HepG2 (cell line): ENCODE results near the gene GSAP. TPM values are rescaled to one million over a fixed set of nuclear protein-coding genes. Genes with fewer than 3 reads are reported as not detected.
A peak's percentile ranks its signal among the peaks of the same experiment; 100 is the strongest.

Experiments used
- AHDC1 ChIP-seq: sonication (generic); formaldehyde crosslinking; IDR thresholded peaks from 2 replicates; pipeline ENCODE4 v1.5.1; 2020; ENCODE audit warnings: mild to moderate bottlenecking, missing genetic modification reagents, borderline replicate concordance
- ASH2L ChIP-seq: fragments of 300-600, 200-600 bp; sonication (generic); IDR thresholded peaks from 2 replicates; pipeline ENCODE4 v1.7.0; 2017; ENCODE audit warnings: low read depth, mild to moderate bottlenecking, moderate library complexity, mixed read lengths, low read length; ENCODE audit not compliant: insufficient read length
- GABPB1 ChIP-seq: IDR thresholded peaks from 2 replicates; pipeline ENCODE4 v1.6.1; 2016; ENCODE audit warnings: mild to moderate bottlenecking, missing genetic modification reagents, moderate library complexity, missing compliant biosample characterization
- HMG20B ChIP-seq: conservative IDR thresholded peaks from 2 replicates; pipeline ENCODE4 v1.6.1; 2016; ENCODE audit warnings: missing genetic modification reagents, missing compliant biosample characterization
- MIXL1 ChIP-seq: IDR thresholded peaks from 2 replicates; pipeline ENCODE4 v1.6.1; 2016
- MYC ChIP-seq: sonication (generic); formaldehyde crosslinking; IDR thresholded peaks from 2 replicates; pipeline ENCODE4 v1.9.0; 2021; ENCODE audit warnings: missing genetic modification reagents, borderline replicate concordance
- NCOA2 ChIP-seq: sonication (generic); formaldehyde crosslinking; IDR thresholded peaks from 2 replicates; pipeline ENCODE4 v1.8.0; 2022; ENCODE audit warnings: inconsistent platforms
- SRF ChIP-seq: IDR thresholded peaks from 2 replicates; pipeline ENCODE4 v1.6.1; 2011; ENCODE audit warnings: mild to moderate bottlenecking, low read depth, low read length, moderate library complexity
- ZNF567 ChIP-seq: sonication (generic); formaldehyde crosslinking; IDR thresholded peaks from 2 replicates; pipeline ENCODE4 v1.8.1; 2023; ENCODE audit warnings: mild to moderate bottlenecking, missing genetic modification reagents, borderline replicate concordance
- polyA plus RNA-seq, 8 experiments: library from polyadenylated mRNA; depleted of rRNA in 3 of 8; stranded (reverse) in 7 of 8; unstranded in 1 of 8; fragments of >200 nt; fragmentation: Illumina TruSeq in 4 of 8; extraction: Trizol in 4 of 8; gene quantifications; 2 replicates each; pipeline versions ENCODE4 v1.2.1 to v1.2.3, GENCODE V29; 2011 to 2016; ENCODE audit warnings: low read depth in 4 of 8, missing spikeins in 1 of 8, mixed read lengths in 1 of 8; ENCODE audit not compliant: insufficient read depth in 1 of 8
- total RNA-seq, 5 experiments: library from RNA; depleted of rRNA; stranded (reverse); fragments of >200 nt; fragmentation: Illumina TruSeq; extraction: Trizol; gene quantifications; 2 replicates each; pipeline ENCODE4 v1.2.3, GENCODE V29; 2016; ENCODE audit warnings: low read depth in 1 of 5
- TF ChIP-seq, protein P1 (sequence below): sonication (generic); formaldehyde crosslinking; IDR thresholded peaks from 2 replicates; pipeline ENCODE4 v1.4.0; 2020; ENCODE audit warnings: missing genetic modification reagents
- TF ChIP-seq, protein P2 (sequence below): sonication (generic); formaldehyde crosslinking; IDR thresholded peaks from 2 replicates; pipeline ENCODE4 v1.4.0; 2020; ENCODE audit warnings: missing genetic modification reagents
- TF ChIP-seq, protein P3 (sequence below): sonication (generic); formaldehyde crosslinking; IDR thresholded peaks from 2 replicates; pipeline ENCODE4; 2020; ENCODE audit warnings: missing genetic modification reagents, mild to moderate bottlenecking, borderline replicate concordance
- TF ChIP-seq, protein P4 (sequence below): sonication (generic); formaldehyde crosslinking; IDR thresholded peaks from 2 replicates; pipeline ENCODE4 v1.4.0; 2020; ENCODE audit warnings: low read depth, mild to moderate bottlenecking, missing genetic modification reagents

GSAP gene
- total and polyA plus RNA-seq, 2 of the 13 experiments (the other 11 are each of a cell fraction or from before 2014, with no cell fraction given) = 34.6 to 40.6 TPM

DNA sequence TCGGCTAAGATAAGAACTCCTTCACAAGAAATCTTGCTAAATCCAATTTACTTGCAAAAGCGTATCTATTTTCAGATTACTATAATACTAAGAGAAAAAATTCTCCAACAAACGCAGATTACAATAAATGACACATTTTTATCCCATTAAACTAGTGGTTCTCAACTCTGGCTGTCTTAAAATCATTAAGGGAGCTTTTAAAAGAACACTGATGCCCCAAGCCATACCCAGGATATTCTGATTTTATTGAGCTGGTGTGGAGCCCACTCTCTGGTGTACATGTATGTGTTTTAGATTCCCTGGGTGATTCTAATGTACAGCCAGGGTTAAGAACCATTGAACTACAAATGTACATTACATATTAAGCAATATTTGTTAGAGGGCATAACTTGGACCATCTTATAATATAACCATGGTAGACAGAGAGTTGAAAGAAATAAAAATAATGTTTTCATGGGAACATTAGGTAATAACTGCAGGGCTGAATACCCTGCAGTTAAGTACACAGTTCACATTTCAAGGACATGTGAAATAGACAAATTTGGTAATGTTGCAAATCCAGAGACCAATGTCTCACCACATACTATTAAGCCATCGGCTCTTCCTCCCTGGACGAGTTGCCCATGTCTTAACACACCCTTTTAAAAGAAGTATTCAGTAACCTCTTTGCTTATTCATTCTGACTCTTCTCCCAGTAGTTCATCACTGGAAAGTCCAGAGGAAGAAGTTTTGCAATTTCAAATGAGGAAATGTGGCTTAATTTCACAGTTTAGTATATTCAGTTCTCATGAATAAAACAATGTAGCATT, 6.2 kb downstream of the GSAP start (continued):
- TF ChIP-seq ASH2L (peak; percentile 88), GABPB1 (no peak), MYC (no peak), ZNF567 (CRISPR knock-in tag) (no peak), AHDC1 (CRISPR knock-in tag) (0 out of 2 replicates have a peak, but pooled peaks have one; percentile 31), SRF (peak; percentile 96), MIXL1 (CRISPR knock-in tag) (peak; percentile 67; the same call in 1 of the 2 replicates), NCOA2 (CRISPR knock-in tag) (peak; percentile 86), HMG20B (CRISPR knock-in tag) (0 out of 2 replicates have a peak, but pooled peaks have one; percentile 15)
- TF ChIP-seq, protein P1, sequence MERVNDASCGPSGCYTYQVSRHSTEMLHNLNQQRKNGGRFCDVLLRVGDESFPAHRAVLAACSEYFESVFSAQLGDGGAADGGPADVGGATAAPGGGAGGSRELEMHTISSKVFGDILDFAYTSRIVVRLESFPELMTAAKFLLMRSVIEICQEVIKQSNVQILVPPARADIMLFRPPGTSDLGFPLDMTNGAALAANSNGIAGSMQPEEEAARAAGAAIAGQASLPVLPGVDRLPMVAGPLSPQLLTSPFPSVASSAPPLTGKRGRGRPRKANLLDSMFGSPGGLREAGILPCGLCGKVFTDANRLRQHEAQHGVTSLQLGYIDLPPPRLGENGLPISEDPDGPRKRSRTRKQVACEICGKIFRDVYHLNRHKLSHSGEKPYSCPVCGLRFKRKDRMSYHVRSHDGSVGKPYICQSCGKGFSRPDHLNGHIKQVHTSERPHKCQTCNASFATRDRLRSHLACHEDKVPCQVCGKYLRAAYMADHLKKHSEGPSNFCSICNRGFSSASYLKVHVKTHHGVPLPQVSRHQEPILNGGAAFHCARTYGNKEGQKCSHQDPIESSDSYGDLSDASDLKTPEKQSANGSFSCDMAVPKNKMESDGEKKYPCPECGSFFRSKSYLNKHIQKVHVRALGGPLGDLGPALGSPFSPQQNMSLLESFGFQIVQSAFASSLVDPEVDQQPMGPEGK (CRISPR knock-in tag) = peak; percentile 27; the same call in 1 of the 2 replicates
- TF ChIP-seq, protein P2, sequence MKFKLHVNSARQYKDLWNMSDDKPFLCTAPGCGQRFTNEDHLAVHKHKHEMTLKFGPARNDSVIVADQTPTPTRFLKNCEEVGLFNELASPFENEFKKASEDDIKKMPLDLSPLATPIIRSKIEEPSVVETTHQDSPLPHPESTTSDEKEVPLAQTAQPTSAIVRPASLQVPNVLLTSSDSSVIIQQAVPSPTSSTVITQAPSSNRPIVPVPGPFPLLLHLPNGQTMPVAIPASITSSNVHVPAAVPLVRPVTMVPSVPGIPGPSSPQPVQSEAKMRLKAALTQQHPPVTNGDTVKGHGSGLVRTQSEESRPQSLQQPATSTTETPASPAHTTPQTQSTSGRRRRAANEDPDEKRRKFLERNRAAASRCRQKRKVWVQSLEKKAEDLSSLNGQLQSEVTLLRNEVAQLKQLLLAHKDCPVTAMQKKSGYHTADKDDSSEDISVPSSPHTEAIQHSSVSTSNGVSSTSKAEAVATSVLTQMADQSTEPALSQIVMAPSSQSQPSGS = peak; percentile 46
- TF ChIP-seq, protein P3, sequence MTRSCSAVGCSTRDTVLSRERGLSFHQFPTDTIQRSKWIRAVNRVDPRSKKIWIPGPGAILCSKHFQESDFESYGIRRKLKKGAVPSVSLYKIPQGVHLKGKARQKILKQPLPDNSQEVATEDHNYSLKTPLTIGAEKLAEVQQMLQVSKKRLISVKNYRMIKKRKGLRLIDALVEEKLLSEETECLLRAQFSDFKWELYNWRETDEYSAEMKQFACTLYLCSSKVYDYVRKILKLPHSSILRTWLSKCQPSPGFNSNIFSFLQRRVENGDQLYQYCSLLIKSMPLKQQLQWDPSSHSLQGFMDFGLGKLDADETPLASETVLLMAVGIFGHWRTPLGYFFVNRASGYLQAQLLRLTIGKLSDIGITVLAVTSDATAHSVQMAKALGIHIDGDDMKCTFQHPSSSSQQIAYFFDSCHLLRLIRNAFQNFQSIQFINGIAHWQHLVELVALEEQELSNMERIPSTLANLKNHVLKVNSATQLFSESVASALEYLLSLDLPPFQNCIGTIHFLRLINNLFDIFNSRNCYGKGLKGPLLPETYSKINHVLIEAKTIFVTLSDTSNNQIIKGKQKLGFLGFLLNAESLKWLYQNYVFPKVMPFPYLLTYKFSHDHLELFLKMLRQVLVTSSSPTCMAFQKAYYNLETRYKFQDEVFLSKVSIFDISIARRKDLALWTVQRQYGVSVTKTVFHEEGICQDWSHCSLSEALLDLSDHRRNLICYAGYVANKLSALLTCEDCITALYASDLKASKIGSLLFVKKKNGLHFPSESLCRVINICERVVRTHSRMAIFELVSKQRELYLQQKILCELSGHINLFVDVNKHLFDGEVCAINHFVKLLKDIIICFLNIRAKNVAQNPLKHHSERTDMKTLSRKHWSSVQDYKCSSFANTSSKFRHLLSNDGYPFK (CRISPR knock-in tag) = no peak
- TF ChIP-seq, protein P4, sequence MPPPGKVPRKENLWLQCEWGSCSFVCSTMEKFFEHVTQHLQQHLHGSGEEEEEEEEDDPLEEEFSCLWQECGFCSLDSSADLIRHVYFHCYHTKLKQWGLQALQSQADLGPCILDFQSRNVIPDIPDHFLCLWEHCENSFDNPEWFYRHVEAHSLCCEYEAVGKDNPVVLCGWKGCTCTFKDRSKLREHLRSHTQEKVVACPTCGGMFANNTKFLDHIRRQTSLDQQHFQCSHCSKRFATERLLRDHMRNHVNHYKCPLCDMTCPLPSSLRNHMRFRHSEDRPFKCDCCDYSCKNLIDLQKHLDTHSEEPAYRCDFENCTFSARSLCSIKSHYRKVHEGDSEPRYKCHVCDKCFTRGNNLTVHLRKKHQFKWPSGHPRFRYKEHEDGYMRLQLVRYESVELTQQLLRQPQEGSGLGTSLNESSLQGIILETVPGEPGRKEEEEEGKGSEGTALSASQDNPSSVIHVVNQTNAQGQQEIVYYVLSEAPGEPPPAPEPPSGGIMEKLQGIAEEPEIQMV (CRISPR knock-in tag) = no peak
